SH-SY5Y (cell line): ENCODE data around the gene CRYBA2.

Experiments
- GATA2 ChIP-seq: IDR thresholded peaks from 2 replicates; pipeline ENCODE4 v1.6.1; 2011; ENCODE audit warnings: mild to moderate bottlenecking, low read depth, low read length
- GATA3 ChIP-seq: IDR thresholded peaks from 2 replicates; pipeline ENCODE4 v1.6.1; 2011; ENCODE audit warnings: low read depth, mild to moderate bottlenecking, low read length, moderate library complexity

CRYBA2 gene, protein sequence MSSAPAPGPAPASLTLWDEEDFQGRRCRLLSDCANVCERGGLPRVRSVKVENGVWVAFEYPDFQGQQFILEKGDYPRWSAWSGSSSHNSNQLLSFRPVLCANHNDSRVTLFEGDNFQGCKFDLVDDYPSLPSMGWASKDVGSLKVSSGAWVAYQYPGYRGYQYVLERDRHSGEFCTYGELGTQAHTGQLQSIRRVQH

DNA sequence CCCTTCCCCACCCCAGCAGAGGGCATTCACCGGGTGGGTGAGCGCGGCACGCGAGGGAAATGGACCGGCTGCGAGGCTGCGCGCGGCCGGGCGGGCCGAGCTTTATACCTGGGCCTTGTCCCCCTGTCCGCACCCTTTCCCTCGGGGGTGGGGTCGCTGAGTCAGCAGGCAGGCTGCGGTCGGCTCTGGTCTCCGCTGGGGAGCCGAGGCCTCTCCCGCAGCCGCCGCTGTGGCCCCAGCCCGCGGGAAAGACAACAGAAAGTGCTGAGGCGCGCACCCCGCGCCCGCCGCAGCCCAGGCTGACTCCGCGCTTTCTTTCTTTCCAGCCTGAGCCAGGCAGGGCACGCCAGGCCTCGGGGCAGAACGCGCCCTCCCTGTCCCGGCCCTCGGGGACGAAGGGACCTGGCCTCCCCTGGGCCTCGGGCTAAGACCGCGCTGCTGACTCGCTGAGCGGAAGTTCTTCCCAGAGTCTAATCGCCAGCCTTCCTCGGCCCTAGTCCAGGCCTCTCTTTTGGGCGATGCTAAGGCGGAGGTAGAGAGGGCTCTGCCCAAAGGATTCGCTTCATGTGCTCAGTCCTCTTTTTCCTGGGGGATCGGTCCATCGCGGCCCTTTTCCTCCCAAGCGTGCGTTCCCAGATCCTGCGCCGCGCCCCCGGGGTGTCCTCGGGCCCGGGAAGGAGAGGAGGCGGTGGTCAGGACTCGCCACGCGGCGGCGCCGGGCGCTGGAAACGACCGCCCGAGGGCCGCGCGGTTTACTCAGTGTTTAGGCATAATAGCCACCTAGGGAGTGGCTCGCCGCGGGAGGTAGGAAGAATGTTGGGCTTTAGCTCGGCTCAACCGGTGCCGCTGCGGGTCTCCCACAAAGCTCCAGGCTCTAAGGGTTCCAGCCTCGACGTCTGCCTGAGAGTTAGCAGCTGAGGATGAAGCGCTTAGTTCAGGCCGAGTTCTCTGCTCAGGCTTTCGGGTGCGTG lies at the start of gene CRYBA2:
TSS of gene CRYBA2 (minus strand) at position 78 of the 971 bp plus-strand sequence. CDS start 246 bp downstream, outside the sequence.
- no peak for TF ChIP-seq GATA3

DNA sequence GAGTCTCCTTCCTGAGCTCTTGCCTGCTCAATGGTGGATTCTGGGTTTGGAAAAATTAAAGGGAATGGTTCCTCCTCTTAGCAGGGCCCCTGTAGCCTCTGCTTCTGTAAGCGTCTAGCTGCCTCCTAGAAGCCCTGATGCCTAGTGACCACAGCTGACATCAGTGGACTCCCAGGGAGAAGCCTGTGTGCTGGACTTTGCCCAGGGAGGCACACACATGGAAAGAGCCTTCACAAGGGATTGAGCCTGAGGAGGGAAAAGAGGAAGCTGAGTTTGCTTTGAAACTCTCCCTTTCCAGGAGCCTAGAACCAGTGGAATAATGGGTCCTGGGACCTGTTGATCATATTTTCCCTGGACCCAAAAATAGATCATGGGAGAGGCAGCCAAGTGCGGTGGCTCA lies 49.5 kb upstream of the CRYBA2 start:
- no peak for TF ChIP-seq GATA2
- TF ChIP-seq GATA3: no peak

DNA sequence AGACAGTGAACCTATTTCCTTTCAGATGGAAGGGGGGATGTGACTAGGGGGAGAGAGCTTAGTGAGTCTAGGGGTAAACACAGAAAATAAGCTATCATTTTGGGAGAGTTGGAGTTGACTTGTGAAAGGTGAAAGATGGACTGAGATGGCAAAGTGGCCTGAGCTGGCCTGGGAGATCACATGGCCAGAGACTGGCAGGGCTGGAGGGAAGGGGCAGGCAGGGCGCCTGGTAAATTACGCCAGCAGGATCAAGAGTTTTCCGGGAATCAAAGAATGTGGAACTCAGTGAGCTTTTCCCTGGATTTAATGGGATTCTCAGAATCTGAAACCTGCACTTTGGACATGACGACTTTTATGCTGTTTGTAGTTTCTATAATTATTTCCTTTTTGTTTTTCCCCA lies 48.9 kb upstream of the CRYBA2 start:
- no peak for TF ChIP-seq GATA2
- TF ChIP-seq GATA3: no peak

DNA sequence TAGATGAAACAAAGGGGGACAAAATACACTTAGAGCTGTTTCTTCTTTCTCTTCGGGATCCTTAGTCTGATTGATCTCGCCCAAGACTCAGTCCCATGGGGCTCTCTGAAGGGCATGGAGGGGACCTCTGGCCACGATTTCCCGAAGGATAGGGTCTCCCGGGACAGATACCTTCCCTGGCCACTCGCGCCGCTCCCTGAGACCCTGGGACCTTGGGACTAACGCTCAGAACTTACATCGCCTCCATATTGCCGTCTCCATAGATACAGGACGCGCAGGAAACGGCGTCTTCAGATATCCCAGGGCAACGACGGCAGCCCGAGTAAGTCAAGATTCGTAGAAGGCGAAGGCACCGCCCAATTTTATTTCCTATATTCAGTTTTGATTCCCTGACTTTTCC lies 48.0 kb upstream of the CRYBA2 start, which contains the start of gene CFAP65:
TSS of gene CFAP65 (minus strand) at position 265 of the 400 bp plus-strand sequence. CDS start 2,468 bp downstream, outside the sequence.
- TF ChIP-seq GATA3: no peak

DNA sequence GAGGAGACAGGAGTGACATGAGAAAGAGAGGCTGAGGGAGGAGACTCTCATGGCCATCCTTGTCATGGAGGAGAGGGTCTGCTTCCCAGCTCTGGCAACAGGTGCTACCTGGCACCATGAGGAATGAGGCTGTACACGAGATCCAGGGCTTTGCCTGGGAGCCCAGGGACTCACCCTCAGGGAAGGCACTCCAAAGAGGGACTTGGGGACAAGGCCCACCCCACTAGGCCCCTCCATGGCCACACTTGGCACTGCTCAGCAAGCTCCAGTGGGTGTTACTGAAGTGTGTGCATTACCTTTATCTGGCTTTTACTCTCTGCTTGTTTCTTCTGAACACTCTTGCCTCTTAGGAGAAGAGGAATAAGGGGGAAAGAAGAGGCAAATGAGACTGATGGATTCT lies 45.4 kb upstream of the CRYBA2 start:
- TF ChIP-seq GATA2: no peak
- TF ChIP-seq GATA3: no peak

DNA sequence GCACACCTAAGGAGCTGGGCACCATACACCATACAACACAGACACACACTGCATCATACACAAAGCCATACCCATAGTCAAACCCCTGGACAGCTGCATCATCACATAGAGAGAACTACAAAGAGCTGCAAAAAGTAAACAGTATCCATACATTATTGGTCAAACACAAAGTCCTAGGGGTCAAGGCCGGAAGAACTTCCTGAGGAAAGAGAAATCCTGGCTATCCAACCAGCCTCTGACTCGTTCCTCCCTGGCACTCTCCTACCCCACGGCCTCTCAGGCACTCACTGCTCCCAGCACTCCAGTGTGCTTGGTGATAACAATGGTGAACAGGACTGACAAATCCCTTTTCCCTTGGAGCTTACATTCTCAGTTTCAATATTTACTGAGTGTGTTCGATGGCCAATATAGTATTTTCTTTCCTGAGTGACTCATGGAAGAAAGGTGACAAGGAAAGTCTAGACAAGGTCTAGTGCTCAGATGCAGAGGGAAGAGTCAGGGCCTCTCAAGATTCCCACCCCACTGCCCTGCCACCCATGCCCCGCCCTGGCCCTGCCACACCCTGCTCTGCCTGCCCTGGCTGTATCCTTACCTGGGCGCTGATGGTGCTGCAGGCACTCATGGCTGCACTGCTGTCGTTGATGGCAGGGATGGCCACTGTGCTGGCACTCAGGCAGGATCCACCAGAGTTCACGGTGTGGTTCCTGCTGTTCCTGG lies 44.7 kb upstream of the CRYBA2 start:
- TF ChIP-seq GATA3 (no peak), GATA2 (no peak)

DNA sequence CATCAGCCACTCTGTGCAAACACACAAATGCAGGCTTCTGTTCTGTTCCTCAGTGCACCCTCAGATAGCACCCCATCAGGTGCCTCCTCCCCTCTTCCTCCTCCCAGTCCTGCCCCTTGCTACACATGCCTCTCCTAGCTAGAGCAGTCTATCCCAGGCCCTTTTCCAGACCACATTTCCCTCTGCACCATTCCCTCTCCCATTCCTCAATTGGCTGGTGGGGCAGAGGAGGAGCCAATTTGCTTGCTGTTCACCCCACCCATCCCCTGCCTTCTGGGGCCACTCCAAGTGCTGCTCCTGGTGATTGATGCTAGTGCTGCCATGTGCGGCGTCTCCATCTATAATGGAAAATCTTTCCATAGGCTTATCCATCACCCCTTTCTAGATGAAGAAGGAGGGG lies 42.7 kb upstream of the CRYBA2 start:
- no peak for TF ChIP-seq GATA3
- TF ChIP-seq GATA2: no peak

DNA sequence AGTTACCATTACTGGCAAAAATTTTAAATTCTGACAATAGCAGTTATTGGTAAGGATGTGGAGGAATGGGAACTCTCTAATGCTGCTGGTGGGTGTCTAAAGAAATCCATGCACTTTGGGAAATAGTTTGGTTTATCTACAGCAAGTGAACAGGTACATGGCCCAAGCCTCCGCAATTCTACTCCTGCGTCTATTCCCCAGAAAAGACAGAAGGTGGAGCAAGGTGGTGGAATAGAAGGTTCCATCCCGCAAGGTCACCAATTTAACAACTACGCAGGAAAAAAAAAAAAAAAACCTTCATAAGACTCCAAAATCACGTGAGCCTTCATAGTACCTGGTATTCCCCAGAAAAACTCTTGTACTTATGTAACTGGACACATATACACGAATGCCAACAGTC lies 41.6 kb upstream of the CRYBA2 start:
- TF ChIP-seq GATA3 (no peak), GATA2 (no peak)

DNA sequence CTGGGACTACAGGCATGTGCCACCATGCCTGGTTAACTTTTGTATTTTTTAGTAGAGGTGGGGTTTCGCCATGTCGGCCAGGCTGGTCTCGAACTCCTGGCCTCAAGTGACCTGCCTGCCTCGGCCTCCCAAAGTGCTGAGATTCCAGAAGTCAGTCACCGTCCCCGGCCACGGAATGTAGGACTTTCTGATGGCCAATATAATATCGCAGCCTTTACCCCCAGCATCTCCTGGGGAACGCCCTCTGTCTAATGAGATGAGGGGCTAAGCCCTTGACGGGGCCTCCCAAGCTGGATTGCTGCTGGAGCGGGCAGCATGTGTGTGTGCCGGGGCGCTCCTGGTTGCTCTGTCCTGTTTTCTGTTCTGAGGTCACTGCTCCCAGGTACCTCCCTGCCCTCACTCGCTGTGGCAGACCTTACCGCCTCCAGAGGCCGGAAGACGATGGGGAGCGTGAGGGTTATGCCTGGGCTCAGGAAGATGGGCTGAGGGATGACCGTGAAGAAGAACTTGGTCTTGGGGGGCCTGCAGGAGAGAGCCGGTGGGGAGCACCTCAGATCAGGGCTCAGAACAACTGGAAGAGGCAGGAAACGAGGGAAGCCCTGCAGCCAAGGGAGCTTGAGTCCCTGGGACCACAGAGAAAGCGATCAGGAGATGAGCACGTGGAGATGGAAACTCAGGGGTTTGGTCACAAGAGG lies 39.0 kb upstream of the CRYBA2 start:
- TF ChIP-seq GATA3 (no peak), GATA2 (no peak)

DNA sequence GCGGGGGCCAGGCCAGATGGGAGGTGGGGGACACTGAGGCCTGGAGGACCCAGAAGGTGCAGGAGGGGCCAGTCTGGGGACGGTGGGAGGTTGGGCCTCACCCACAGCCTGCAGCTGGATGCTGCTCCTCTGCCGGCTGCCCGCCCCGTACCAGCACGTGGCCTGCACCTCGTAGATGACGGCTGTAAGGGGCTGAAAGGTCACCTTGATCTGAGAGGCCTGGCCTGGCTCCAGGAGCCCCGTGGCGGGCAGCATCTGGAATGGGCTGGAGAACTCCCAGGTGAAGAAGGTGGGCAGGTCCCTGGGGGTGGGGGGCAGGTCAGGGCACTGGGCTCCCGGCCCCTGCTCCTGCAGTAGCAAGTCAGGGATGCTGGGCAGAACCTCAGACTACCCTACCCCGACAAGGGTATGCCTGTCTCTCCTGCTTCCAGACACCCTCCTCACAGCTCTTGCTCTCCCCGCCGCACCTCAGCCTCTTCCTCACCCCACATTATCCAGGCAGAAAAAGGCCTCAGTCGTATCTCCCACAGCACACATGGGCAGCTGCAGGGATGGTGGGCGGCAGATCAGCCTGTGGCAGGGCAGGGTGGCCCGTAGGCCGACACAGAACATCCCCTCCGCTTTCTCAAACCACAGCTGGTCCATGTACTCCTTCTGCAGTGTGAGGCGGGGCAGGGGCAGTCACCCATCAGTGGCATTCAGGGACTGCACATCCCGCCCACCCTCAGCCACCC lies 38.0 kb upstream of the CRYBA2 start:
- TF ChIP-seq GATA2 (no peak), GATA3 (no peak)

DNA sequence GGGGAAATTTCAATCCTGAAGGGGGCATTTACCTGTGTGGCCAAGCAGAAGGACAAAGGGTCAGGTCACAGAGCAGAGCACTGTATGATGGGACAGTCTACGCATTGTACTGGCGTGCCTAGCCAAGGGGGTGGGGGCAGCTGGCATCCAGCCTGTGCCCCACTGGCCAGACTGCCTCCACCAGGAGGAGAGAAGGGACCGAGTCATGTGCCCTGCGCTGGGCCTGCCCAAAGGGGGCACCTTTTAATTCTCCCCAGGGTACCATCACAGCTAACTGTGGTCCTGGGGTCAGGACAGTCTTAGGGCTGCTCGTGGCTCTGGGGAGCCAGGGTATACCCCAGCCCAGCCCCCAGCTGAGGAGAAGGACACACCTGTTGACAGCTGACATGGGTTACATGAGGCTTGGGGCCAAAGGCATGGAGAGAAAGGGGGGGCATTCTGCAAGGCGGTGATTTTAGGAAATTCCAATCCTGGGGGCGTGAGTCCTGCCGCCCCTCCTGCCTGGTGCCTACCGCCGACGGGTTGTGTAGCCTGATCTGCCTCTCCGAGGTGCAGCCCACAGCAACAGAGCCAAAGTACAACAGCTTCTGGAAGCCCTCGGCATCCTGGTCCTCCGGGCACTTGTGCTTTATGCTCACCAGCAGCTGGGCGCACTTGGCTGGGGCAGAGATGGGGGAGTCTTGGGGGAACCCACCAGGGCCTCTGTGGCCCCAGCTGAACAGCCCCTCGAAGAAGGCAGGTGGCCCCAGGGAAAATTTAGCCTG lies 37.1 kb upstream of the CRYBA2 start:
- TF ChIP-seq GATA3 (no peak), GATA2 (no peak)

DNA sequence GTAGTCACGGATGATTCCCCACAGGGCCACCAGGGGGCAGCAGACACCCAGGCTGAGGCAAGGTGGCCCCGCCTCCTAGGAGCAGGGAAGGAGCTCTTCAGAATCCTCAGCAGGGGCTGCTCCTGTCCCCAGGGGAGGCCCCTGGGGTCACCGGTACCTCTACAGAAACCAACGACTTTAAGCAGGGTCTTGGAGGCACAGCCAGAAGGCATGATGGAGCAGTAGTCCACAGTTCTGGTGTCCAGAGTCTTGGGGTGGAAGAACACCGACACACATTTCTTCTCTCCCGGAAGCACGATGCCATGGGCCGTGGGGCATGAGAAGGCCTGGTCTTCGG lies 36.6 kb upstream of the CRYBA2 start:
- TF ChIP-seq GATA3: no peak
- TF ChIP-seq GATA2: no peak
